ENCODE results near the gene TGFB1.
"Not testable (repeated sequence)": the region's sequence is repeated elsewhere in the genome, so short reads cannot be mapped to it uniquely, and the experiment has no call there.

TGFB1 gene

DNA sequence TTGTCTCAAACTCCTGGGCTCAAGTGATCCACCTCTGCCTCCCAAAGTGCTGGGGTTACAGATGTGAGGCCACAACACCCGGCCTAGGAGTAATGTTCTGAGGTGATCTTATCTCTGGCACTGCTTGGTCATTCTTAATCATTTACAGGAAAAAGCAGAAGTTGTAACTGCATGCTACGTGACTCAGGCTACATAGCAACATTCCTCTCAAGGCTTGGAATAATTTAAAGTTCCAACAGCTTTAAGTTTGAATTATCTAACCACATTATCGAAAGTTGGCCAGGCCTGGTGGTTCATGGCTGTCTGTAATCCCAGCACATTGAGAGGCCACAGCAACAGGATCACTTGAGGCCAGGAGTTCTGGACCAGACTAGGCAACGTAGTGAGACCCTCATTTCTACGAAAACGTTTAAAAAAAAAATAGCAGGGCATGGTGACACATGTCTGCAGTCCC lies 14.2 kb upstream of the TGFB1 start:
- DNase-seq, result no peak

GRCh38 chr19:41366089-41366488 lies 12.4 kb upstream of the TGFB1 start:
- no peak for DNase-seq

- no peak for DNase-seq
These were observed 11.0 kb upstream of the TGFB1 start for GRCh38 chr19:41364524-41365391.

DNA sequence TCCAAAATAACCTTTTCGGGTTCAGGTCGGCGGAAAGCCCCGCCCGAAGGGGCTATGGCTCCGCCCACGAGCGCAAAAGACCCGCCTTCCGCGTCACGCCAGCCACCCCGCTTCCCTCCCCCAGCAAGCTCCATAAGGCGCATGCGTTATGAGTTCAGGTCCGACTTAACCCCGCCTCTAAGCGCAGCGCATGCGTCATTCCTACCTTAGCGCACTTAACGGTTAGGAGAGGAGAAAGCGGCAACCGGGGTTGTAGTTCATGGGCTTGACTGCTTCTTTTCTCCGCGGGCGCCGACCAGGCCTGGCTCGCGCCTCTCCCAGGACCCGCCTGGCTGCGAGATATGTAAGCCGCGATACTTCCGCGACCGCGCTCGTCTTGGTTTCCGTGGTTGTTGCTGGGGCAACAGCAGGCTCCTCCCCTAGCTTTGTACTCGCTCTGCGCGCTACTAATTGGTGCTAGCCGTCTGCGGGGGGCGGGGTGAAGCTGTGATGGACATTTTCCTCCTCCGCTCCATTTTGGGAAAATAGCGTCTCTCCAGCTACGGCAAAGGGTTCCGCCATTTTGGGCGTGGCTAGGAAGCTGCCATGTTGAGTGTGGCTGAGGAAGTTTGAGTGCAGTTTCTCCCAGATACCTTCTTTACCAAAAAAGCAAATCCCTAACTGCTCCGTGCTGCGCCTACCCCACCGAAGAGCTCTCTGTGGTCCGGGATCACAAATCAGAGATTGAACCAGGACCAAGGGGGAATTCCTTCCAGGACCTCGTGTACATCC lies 10.2 kb upstream of the TGFB1 start, which contains the start of gene B9D2:
Gene B9D2, minus strand, starts transcription at position 397 of the 771 bp plus-strand sequence. CDS start 630 bp downstream, outside the sequence.
- DNase-seq, result peak; percentile 96

- DNase-seq, result no peak
These were observed 9.6 kb upstream of the TGFB1 start for GRCh38 chr19:41363371-41363752.

DNA sequence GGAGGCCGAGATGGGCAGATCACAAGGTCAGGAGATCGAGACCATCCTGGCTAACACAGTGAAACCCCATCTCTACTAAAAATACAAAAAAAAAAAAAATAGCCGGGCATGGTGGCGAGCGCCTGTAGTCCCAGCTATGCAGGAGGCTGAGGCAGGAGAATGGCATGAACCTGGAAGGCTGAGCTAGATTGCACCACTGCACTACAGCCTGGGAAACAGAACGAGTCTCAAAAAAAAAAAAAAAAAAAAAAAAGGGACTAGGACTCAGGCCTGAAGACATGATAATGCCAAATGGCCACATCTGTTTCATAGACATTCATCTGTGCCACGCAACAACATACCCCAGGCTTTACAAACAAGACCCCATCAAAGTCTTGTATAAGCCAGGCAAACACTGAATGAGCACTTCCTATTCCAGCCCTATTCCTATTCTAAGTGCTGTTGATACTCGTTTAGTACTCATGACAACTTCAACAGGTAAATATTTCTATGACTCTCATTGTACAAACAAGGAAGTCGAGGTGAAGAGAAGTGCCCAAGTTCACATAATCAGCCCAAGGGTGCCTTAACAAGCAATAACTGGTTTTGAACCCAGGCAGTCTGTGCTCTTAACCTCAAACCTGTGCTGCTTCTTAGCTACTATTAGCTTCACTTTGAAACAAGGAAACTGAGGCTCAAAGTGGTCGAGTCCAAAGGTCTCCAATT lies 8.6 kb upstream of the TGFB1 start:
- DNase-seq, result no peak

DNA sequence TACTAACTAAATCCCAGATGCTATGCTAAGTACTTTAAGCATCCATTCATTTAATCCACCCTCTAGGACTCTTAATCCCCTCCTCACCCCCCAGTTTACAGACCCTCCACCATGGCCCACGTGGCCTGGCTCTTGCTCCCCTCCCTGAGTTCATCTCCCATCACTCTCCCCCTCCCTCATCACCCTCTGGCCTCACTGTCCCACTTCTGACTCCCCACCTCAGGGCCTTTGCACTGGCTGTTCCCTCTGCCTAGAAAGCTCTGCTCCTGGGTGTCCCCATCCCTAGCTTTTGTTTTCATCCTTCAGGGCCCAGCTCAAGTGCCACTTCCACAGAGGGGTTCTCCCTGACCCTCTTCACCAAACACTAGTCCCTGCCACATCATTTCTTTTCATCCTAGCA lies 6.0 kb upstream of the TGFB1 start:
- no peak for DNase-seq

- no peak for DNase-seq
These were observed 4.0 kb upstream of the TGFB1 start for GRCh38 chr19:41357746-41358145.

DNA sequence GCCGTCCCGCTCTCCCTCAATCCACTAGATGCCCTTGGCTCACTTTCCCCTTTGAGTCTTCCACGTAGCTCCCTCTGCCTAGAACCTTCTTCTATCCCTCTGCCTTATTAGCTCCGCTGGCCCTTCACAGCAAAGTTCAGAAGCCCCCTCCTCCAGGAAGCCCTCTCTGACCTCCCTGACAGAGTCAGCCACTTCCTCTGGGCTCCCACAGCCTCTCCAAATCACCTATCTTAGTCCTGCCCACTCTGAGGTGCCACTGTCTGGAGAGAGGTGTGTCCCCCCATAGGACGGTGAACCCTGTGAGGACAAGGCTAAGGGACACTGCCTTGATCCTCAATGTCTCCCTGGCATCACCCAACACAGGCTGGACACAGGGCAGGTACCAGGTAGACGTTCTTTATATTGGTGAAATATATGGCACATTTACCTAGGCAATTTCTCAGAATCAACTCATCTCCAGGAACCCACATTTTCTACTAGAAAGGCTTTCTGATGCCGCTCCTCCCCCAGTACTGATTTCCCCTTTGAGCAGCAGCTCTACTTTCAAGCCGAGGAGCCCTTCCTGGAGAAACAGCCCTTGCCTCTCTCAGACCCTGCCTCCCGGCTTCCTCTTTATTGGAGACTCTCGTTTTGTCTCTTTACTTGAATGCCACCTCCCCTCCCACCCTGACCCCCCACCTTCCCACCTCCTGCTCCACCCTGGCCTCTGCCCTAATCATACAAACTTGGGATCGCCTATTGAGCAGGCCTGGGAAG lies 3.4 kb upstream of the TGFB1 start:
- DNase-seq, result no peak

DNA sequence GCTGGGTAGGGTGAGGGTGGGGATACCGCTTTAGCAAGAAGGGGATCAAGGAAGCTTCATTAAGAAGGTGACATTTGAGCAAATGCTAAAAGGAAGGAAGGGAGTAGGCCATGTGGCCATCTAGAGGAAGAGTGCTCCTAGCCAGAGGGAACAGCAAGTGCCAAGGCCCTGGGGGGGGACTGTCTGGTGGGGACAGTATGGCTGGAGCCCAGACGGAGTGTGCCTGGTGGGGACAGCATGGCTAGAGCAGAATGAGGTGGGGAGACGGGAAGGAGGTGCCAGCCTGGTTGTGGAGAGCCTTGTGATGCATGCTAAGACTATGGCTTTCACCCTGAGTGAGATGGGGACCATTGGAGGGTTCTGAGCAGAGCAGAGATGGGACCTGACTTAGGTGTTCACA lies 2.1 kb upstream of the TGFB1 start:
- DNase-seq, result no peak

GRCh38 chr19:41355035-41355434 lies 1.3 kb upstream of the TGFB1 start:
- DNase-seq, result no peak

- DNase-seq, result no peak
These were observed 726 bp upstream of the TGFB1 start for GRCh38 chr19:41354343-41354953.

- DNase-seq, result no peak
These were observed 885 bp downstream of the TGFB1 start for GRCh38 chr19:41352609-41353465.

- no peak for DNase-seq
These were observed 1.5 kb downstream of the TGFB1 start for GRCh38 chr19:41352279-41352608.

GRCh38 chr19:41351339-41352245 lies 2.1 kb downstream of the TGFB1 start:
- no peak for DNase-seq

DNA sequence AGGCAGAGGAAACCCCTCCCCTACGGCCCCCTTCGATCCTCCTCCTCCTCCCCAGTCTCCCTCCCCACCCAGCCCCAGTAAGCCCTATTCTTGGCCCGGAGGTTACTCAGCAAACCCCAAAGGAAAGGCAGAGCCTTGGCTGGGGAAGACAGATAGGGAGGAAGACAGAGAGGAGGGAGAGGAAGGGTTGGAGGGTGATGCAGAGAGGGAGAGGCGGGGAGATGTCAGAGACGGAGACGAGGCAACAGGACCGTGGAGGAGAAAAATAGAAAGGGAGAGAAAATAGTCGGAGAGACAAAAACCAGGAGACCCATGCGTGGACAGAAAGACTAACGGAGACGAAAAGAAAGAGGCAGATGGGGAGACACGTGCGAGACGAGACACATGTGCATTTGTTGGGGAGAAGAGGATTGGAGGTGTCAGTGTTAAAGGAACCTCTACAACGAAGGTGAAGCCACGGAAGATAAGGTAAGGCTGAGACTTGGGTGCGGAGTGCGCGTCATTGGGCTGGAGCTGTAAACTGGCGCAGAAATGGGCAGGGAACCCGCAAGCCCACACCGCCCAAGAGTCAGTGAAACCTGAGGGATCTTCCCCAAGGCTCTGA lies 2.9 kb downstream of the TGFB1 start:
- no peak for DNase-seq

GRCh38 chr19:41346916-41347315 lies 6.8 kb downstream of the TGFB1 start:
- not testable (repeated sequence) for DNase-seq

GRCh38 chr19:41344162-41344561 lies 9.6 kb downstream of the TGFB1 start:
- no peak for DNase-seq

DNA sequence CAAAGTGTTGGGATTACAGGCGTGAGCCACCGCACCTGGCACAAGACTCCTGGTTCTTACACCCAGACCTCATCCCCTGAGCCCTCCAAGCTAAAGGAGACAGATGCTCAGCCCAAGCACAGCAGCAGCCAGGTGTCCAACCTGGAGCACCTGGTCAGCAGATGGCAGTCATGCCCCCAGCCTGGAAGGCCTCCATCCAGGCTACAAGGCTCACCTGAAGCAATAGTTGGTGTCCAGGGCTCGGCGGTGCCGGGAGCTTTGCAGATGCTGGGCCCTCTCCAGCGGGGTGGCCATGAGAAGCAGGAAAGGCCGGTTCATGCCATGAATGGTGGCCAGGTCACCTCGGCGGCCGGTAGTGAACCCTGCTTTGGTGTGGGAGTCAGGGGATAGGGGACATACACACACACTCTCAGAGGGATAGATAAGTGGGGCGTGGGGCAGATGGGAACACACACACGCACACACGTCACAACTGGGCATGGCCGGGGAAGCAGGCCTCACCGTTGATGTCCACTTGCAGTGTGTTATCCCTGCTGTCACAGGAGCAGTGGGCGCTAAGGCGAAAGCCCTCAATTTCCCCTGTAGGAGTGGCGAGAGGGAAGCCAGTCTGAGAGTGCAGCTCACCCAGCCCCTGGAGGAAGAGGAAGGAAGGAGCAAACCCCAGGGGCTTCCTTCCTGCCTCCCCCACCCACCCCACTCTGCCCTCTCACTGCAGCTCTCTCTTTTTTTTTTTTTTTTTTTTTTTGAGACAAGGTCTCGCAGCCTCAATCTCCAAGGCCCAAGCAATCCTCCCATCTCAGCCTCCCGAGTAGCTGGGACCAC lies 11.8 kb downstream of the TGFB1 start:
- no peak for DNase-seq
